ENCODE results near the gene CRISP1.
"Not testable (repeated sequence)": the region's sequence is repeated elsewhere in the genome, so short reads cannot be mapped to it uniquely, and the experiment has no call there.

The CRISP1 gene, protein sequence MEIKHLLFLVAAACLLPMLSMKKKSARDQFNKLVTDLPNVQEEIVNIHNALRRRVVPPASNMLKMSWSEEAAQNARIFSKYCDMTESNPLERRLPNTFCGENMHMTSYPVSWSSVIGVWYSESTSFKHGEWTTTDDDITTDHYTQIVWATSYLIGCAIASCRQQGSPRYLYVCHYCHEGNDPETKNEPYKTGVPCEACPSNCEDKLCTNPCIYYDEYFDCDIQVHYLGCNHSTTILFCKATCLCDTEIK

DNA sequence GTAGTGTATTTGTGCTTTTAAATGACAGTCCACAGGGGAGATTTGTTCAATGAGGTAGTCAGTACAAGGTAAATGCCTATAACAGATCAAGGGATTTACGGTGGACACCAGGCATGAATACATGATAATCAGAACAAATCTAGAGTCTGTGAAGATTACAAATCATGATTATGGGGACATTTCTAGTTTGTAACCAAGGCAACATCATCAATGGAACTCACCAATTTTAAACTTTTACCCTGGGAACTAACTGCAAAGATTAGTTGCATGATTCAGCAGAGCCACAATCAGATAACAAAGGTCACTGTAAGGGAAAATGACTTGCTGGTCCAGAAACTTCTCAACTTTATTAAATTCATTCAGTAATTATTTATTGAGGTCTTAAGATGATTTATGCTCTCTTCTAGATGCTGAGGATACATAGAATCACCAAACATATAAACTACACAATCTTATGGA, at the start of gene CRISP1:
CRISP1 (minus strand) TSS at position 51 of the 459 bp plus-strand sequence. CDS start 9,135 bp downstream, outside the sequence.
- DNase-seq = no peak

DNA sequence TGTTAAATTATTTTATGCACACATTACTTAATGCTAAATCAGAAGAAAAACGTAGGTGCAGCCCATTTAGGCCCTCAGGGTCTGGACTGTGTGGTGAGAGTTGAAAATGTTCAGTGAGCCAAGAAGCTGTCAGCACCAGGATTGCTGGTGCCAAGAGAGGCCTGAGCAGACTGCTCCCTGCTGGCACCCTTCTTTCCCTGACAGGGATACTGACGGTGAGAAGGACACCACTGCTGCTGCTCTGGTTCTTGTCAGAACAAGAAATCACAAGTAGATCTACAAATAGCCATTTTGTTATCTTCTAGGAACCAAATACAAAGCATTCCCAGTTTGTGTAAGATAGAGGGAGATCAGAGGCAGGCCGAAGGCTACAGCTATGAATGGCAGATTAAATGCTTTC, 48.7 kb upstream of the CRISP1 start:
- DNase-seq = no peak

DNA sequence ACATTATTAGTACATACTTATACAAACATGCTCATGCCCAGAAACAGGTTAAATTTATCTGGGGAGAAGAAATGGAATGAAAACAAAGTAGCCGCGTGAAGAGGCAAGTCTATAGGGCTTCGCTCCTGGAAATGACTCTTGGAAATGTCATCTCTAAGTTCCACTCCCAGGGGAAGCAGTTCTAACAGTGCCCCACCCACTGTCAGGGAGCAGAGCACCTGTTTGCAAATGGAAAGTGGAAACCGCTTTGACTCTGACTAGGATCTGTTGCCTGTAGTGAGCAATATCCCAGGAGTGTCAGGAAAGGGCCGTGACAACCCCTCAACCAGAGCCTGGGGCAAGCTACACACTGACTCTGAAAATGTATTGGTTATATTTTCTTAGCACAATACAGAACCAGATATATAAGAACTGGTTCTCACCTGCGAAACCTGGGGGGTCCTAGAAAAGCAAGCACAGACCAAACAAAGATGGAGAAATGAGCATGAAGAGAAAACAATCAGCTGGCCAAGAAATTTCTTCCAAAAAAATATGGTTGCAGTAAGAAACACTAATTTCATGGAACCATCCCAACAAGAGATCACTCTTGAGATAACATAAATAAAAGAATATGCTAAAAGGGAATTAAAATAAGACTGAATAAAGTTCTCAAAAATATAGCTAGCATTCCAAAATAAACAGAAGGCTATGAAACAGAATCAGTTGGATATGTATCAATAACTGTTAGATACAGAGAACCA, 47.5 kb upstream of the CRISP1 start:
- peak; percentile 89 for DNase-seq

DNA sequence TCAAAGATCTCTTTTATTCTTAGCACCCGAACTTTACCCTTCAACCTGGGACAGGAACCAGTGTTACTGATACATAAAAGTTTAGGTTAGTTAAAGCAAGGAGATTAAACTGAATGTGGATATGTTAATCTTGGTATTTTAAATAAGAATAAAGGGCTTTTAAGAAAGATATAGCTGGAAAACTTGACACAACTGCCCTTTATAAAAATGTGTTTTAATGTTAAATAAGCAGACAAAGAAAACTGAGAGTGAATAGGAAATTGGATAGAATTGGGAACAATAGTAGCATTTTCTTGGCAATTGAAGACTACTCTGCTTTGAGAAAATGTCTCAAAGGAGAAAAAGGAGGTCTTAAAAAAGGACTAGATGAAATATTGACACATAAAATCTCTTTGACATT, 45.9 kb upstream of the CRISP1 start:
- DNase-seq = no peak

DNA sequence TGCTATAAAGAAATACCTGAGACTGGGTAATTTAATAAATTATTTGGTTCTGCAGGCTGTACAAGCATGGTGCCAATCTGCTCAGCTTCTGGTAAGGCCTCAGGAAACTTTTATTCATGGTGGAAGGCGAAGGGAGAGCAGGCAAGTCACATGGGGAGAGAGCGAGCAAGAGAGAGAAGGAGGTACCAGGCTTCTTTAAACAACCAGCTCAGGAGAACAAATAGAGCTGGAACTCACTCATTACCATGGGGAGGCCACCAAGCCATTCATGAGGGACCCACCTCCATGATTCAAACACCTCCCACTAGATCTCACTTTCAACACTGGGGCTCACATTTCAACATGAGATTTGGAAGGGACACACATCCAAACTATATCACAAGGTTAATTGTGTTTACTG, 44.9 kb upstream of the CRISP1 start:
- no peak for DNase-seq

DNA sequence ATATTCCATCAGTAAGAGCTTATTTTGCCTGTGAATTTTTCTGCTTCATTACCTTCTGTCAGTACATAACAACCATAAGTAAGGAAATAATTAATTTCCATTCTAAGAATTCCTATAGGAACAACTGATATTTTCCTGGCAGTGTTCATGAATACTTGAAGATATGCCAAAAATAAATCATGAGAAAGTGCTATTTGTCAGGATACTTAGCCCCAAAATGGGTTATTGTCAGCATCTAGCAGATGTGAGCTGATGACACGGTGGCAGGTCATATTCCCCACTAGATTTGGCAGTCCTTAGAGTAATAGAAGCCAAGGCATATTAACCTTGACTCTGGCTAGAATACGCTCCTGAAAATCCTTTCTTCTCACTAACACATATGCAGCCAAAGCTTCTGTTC, 43.2 kb upstream of the CRISP1 start:
- DNase-seq = no peak

DNA sequence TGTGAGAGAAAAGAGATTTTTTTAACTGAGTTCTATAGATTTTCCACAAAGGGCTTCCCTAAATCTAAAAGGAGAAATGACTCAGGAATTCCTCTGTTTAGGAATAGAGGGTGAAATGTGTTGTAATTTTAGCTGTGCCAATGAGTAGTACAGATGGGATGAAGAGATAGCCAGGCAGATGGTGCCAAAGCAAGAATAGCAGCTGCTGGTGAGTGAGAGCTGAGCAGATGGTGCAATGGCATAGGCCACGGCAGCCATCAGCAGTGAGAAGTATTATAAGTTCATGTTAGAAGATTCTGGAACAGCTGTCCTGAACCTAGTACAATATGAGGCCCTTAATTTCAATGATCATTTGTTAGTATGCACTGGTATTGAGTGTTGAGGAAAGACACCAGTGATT, 40.2 kb upstream of the CRISP1 start:
- no peak for DNase-seq

DNA sequence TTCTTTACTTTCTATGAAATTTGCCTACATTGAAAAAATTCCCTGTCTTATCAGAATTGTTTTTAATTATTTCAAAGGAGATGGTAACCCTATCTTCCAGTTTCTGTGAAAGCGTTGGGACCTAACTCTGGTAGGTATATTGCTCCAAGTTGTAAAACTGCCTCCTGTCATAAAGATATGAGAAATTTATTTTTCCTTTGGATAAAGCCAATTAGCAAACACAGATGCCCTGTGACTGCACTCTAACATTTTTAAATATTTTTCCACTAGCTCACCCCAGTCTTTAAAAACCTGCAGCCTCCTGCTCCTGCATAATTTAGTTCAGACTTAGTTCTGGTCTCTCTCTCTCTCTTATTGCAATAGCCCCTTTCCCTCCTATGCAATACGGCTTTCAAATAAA, 39.0 kb upstream of the CRISP1 start:
- DNase-seq = no peak

DNA sequence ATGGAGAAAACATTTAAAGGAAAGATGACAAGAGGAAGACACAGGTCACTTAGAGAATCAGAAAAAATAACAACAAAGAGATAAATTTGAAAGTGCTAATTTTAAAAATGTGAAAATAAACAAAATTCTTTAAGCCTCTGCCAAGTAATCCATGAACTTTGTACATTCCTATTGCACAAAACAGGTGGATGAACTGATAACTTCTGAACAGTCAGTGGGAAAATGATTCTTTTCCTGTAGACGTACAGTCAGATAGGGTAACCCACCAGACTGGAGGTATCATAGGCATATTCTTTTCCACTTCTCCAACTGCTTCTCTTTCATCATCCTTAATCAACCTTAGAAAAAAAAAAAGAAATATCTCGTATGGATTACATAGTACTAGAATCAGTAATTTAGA, 36.5 kb upstream of the CRISP1 start:
- DNase-seq = no peak

DNA sequence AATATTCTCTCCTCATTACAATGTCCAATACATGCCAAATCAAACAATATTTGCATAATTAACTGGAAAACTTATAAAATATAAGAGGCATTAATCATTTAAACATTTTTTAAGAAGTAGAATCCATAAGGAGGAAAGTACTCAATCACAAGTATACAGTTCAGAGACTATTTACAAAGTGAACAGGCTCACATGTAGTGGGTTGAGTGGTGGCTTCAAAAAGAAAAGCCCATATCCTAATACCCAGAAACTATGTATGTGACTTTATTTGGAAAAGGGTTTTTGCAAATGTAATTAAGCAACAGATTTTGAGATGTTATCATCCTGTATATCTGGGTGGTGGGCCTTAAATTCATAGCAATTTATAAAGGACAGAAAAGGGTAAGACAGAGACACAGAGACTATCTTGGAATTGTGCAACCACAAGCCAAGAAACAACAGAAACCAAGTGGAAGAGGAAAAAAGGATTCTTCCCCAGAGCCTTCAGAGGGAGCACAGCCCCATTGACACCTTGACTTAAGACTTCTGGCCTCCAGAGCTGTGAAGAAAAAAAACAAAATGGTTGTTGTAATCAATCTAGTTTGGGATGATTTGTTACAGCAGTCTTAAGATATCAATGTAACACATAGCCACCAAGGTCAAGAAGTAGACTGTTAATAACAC, 32.7 kb upstream of the CRISP1 start:
- no peak for DNase-seq

DNA sequence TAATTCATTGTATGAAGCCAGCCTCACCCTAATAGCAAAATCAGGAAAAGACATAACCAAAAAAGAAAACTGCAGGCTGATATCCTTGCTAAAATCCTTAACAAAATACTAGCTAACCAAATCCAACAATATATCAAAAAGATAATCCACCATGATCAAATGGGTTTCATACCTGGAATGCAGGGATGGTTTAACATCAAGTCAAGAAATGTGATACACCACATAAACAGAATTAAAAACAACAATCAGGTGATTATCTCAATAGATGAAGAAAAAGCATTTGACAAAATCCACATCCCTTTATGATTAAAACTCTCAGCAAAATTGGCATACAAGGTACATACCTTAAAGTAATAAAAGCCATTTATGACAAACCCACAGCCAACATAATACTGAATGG, 29.2 kb upstream of the CRISP1 start:
- not testable (repeated sequence) for DNase-seq

DNA sequence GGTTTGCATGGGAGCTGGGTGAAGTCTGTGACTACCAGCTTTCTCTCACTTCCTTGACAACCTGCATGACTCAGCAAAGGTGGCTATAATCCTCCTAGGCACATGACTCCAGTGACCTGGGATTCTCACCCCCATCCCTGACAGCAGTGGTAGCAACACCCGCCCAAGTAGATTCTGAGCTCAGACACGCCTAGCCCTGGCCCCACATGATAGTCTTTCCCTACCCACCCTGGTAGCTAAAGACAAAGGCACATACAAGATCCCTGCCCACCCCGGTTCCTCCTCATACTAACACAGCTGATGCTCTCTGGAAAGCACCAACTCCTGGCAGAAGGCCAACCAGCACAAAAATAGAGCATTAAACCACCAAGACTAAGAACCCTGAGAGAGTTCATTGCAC, 25.9 kb upstream of the CRISP1 start:
- DNase-seq = no peak

DNA sequence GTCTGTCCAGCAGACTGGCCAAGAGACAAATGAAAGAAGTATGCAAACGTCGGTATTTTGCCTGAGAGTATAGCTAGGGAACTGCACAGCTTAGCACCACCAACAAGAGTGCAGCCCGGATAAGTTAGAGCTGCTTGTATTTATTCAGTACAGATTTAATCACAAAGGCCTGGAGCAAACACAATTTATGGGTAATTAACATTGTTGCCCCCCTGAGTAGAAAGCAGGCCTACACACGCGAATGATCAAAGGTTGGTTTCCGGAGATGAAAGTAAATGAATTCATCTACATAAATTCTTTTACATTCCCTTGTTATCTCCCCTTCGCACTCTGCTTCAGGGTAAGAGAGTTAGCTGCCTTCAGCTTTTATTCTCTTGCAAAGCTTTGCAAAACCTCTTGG, 24.7 kb upstream of the CRISP1 start:
- no peak for DNase-seq

DNA sequence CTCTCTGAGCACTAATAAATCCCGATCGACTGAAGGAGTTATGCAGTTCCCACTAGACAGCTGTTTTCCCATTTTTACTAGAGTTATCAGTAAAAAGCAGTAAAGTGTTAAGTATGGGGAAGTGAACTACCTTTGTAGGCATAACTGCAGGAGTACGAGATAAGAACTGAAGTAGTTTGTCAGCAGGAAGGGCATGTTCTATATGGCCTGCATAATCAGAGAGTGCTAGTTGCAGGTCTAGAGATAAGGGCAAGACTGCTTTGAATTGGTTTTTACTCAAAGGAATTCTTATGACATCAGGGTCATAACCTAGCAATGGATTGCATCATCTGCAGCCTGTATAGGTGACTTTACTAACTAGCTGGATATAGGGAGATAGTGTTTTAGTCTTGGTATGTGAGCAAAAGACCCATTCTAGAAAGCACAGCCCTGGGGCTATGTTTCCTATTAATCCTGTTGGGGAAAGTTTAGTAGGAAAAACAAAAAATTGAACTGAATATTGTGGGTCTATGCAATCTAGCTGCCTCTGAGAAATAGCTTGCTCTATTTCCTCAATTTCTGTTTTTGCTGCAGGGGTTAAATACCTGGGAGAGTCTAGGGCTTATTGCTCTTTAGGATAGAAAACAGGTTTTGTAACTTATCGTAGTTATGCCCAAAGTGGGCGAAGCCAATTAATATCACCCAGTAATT, 22.6 kb upstream of the CRISP1 start:
- DNase-seq = no peak

DNA sequence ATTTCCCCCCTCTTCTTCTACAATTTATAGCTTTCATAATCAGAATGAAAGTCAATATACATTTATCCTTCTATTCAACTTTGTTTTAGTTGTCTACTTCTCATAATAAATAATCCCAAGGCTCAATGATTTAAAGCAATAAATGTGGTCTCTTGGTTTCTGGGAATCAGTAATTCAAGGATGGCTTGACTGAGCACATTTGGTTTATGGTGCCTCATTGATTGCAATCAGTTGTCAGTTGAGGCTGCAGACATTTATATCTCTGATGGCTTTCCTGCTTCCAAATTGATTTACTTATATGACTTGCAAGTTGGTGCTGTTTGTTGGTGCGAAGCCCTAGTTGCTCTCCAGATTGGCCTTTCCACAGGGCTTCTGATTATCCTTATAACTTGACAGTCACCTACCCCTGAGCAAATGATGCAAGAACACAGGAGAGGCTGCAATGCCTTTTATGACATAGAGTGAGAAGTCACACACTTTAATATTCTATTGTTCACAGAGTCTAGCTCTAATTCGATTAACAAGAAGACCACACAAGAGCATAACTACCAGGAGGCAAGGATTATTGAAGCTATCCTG, 2.7 kb upstream of the CRISP1 start:
- DNase-seq = no peak

DNA sequence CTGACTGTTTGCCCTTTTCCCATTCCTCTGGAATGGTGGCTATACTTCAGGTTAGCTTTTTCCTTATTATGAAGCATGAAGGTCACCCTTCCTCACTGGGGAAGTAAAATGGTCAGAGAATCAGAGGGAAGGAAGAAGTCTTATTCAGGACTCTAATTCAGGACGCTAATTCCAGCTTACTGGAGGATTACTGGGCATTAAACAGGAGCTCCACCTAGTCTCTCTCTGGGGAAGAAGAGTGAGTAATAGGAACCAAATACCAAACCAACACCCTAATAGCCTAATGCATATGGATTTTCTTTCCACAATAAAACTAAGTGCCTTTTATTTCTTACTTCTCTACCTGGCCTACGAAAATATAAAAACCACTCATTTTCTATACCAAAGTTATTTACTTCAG, 10.1 kb downstream of the CRISP1 start:
- DNase-seq = no peak

DNA sequence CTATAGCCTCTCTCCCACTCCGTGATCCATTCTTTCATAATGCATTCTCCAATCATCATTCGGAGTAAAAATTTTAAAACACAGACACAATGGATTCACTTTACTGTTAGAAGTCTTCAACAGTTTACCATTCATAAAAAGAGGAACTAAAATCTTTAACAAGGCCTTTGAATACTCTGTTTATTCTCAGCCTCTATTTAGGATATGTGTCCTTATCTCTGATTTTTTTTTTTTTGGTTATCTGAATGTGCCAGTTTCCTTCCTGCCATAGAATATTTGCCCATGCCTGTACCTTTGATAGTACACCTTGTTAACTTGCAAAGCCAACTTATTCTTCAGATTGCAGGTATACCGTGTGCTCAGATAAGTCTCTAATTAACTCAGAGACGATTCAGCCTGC, 11.1 kb downstream of the CRISP1 start:
- DNase-seq = no peak

DNA sequence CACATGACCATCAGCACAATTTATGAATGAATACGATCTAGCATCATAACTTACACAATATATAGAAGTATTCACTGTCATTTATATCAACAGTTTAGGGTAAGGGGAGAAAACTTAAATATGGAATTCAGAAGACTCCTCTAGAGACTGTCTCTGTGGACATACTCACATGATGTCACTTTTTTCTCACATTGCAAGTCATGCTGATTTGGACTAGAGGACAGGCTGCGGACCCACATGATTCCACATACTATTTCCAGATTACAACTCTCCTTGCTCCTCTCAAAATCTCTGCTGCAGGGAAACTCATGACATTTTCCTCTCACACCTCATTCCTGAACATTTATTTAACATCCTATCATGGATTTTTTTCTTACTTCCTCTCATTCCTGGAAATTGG, 13.4 kb downstream of the CRISP1 start:
- DNase-seq = no peak

DNA sequence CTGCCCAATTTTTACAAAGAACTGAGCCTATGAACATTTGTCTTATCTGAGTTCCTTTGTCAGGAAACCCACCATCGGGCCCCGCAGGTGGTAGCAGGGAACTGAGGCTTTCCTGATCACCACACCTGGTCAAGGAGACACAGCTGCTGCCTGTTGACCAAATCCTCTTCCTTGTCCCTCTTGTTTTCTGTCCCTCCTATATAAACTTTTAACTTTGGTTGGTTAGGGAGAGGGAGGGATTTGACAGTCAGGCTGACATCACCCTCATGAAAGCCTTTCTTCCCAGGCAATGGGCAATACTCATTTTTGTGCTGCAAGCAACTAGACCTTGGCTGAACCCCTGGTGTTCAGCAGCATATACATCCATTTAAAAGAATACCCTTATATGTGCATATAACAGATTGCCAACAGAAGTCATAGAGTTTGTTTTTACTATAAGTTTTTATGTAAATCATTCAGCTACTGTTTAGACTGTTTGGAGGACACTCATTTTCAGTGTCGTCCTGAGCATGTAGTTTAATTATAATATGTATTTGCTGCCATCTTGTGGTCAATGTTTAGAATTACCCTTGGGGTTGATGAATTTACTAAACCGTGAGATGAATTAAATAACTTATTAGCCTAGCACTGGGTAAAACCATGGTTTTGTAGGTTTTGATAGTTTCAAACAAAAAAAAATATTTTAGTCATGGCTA, 17.0 kb downstream of the CRISP1 start:
- DNase-seq = peak; percentile 76

DNA sequence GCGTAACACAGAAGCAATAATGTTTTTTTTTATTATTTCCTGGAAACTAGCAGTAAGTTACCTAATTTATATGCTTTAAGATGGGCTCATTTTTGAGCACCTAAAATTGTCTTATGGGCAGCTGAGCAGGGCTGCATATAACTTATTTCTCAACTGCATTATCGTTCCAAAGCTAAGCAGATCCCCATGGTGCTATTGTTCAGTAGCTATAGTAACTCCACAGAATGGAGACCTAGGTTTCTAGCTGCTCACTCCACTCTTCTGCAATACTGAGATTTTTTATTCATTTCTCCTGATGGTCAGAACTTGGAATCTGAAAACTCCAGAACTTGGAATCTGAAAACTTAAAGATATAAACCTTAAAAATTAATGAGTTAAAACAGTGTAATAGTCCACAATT, 18.7 kb downstream of the CRISP1 start:
- DNase-seq = no peak

DNA sequence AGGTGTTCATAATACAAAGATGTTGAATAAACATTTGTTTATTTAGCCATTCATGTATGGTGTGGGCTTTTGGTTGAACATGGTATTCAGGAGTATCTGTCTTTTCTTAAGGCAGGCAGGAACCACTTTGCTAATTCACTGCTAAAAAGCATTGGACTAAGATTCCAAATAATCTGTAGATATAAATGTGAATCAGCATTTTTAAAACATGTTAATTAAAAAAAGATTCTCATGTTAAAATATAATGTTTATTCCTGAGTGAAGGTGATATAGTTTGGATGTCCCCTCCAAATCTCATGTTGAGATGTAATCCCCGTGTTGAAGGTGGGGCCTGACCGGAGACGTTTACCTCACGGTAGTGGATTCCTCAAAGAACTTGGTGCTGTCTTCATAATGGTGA, 19.3 kb downstream of the CRISP1 start:
- no peak for DNase-seq

DNA sequence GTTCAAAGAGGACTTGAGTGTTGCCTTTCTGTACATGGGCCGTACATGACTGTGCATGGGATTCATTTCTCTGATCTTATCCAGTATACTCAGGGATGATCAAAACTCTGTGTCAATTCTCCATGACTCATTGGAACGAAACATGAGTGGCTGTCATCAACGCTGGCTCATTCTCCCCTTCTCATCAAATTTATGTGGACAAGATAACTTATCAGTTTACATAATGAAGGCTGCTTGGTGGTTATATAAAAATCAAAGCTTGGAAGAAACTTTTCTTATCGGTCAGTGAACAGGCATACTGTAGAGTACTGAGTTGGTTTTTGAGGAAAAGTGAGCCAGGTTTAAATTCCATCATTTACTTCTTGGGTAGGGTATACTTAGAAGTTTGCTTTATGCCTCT, 24.9 kb downstream of the CRISP1 start:
- no peak for DNase-seq

DNA sequence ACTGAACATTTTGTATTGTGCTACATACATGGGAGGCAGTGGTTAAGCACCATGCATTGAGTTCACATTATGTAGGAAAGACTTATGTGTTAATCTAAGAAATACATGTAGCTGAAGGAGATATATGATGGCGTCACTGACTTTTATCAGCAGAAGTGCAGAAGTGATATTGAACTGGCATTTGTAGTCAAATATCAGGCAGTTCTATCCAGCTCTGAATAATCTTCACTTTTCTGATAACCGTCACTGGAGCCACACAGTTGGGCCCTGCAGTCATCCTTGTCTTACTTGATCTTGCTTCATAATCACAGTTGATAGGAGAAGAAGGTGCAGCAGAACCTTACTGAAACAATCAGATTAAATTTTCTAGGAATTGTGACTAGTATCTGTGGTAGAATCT, 26.4 kb downstream of the CRISP1 start:
- no peak for DNase-seq
